Upper lobe of left lung (tissue), 6 donors: ENCODE measurements around the gene ADCY5. TPM values are rescaled to one million over a fixed set of nuclear protein-coding genes. Genes with fewer than 3 reads are reported as not detected.

Experiments
- ATAC-seq, 2 donors: fragments of 200-7000 bp; cut with Tn5 transposase; one replicate each; pipeline ENCODE4 v1.9.1; 2022; ENCODE audit warnings: mild to moderate bottlenecking in 2 of 2, moderate library complexity in 2 of 2; ENCODE audit not compliant: low FRiP score in 2 of 2
- DNase-seq, 2 donors: peaks; one replicate each; pipeline ENCODE4 v3.0.0-alpha.2; 2019 to 2020
- H3K27ac ChIP-seq, 4 donors: fragments of 200-600 bp; sonication (generic); one replicate each; pipeline ENCODE4 v1.5.1; 2016 to 2019
- H3K27me3 ChIP-seq, 4 donors: fragments of 200-600 bp; sonication (generic); one replicate each; pipeline ENCODE4 v1.5.1; 2017 to 2019
- H3K36me3 ChIP-seq, 4 donors: fragments of 200-600 bp; sonication (generic); one replicate each; pipeline ENCODE4 v1.5.1; 2016 to 2019
- H3K4me1 ChIP-seq, 4 donors: fragments of 200-600 bp; sonication (generic); one replicate each; pipeline ENCODE4 v1.5.1; 2018 to 2019
- H3K4me3 ChIP-seq, 4 donors: fragments of 200-600 bp; sonication (generic); one replicate each; pipeline ENCODE4 v1.5.1; 2017 to 2019; ENCODE audit warnings: mild to moderate bottlenecking in 2 of 4, moderate library complexity in 1 of 4
- H3K9me3 ChIP-seq, 4 donors: fragments of 200-600 bp; sonication (generic); one replicate each; pipeline ENCODE4 v1.5.1; 2018 to 2019
- CTCF ChIP-seq, 6 experiments: fragments of 450-650 bp in 4 of 6; fragments of 200-600 bp in 2 of 6; sonication (generic) in 2 of 6; IDR thresholded peaks; one replicate each; pipeline ENCODE4 v1.5.1; 2016 to 2019; ENCODE audit warnings: antibody characterized with exemption in 6 of 6
- EP300 ChIP-seq, 4 donors: sonication (generic); formaldehyde crosslinking; IDR thresholded peaks; one replicate each; pipeline ENCODE4 v1.5.1; 2017; ENCODE audit warnings: antibody characterized with exemption in 4 of 4, control low read depth in 2 of 4
- POLR2A ChIP-seq, 4 donors: fragments of 450-650 bp; IDR thresholded peaks; one replicate each; pipeline ENCODE4 v1.5.1; 2016 to 2017; ENCODE audit warnings: antibody characterized with exemption in 4 of 4, mild to moderate bottlenecking in 2 of 4
- POLR2AphosphoS5 ChIP-seq, 2 donors: sonication (generic); formaldehyde crosslinking; IDR thresholded peaks; one replicate each; pipeline ENCODE4 v1.5.1; 2017; ENCODE audit warnings: antibody characterized with exemption in 2 of 2
- WGBS, 2 donors: methylation state at CpG; one replicate each; pipeline ENCODE4 v1.1.5; 2017 to 2018; 5-methylcytosine and 5-hydroxymethylcytosine counted together
- total RNA-seq, 6 donors: library from RNA; depleted of rRNA in 4 of 6; stranded (reverse); fragments of >200 nt in 4 of 6; gene quantifications; one replicate each; pipeline versions ENCODE4 v1.1.0 to v1.2.1, GENCODE V29; 2016 to 2021
- donor health status: DM: no; HTN: no; CAD: no; lungs with moderate emphysema.
- donor health status: DM: no; HTN: yes; CAD: no; lungs with severe emphysema.

ADCY5 gene
- total RNA-seq, 6 donors from 2014 or later, result 2.1 to 23.0 (median 3.2) TPM

- Histone ChIP-seq H3K4me1 (no peaks in the 10 kb centered on the region), H3K4me3 (no peak overlapping the region), H3K27me3 (no peaks in the 10 kb centered on the region), H3K27ac (peak overlapping the region in 3 of 4 donors; percentile 34 to 69 (median 36)), H3K36me3 (no peaks in the 10 kb centered on the region), H3K9me3 (no peaks in the 10 kb centered on the region)
- 82 to 93% methylated on average over 5 to 9 of the region's 9 CpGs for WGBS, 2 donors
- DNase-seq (no peak), ATAC-seq (no peak)
- no peak for TF ChIP-seq POLR2A (IDR thresholded peaks at IDR 0.05)
- TF ChIP-seq CTCF (IDR thresholded peaks at IDR 0.05), result no peak
- no peak for TF ChIP-seq EP300 (IDR thresholded peaks at IDR 0.05)
- TF ChIP-seq POLR2AphosphoS5 (IDR thresholded peaks at IDR 0.05), result no peak
Measured at GRCh38 chr3:123411340-123412040, 37.4 kb downstream of the ADCY5 start.

GRCh38 chr3:123410149-123410515, 38.8 kb downstream of the ADCY5 start:
- Histone ChIP-seq H3K4me1 (no peaks in the 10 kb centered on the region), H3K27me3 (no peaks in the 10 kb centered on the region), H3K27ac (no peak overlapping the region), H3K9me3 (no peaks in the 10 kb centered on the region), H3K36me3 (no peaks in the 10 kb centered on the region), H3K4me3 (no peak overlapping the region)
- DNase-seq (no peak), ATAC-seq (no peak)
- no peak for TF ChIP-seq EP300 (IDR thresholded peaks at IDR 0.05)
- TF ChIP-seq POLR2A (IDR thresholded peaks at IDR 0.05), result no peak
- no peak for TF ChIP-seq CTCF (IDR thresholded peaks at IDR 0.05)
- TF ChIP-seq POLR2AphosphoS5 (IDR thresholded peaks at IDR 0.05), result no peak
- 53 to 54% methylated on average over 1 of the region's 1 CpG for WGBS, 2 donors

- no peak for ATAC-seq
- WGBS, 2 donors, result 18 to 54% methylated on average over 5 of the region's 5 CpGs
- no peak overlapping the region for H3K27ac ChIP-seq
Measured at GRCh38 chr3:123409443-123410148, 39.3 kb downstream of the ADCY5 start.

GRCh38 chr3:123406598-123406997, 42.3 kb downstream of the ADCY5 start:
- 59% methylated on average over 5 to 6 of the region's 6 CpGs for WGBS, 2 donors
- TF ChIP-seq POLR2A (IDR thresholded peaks at IDR 0.05) (no peak), CTCF (IDR thresholded peaks at IDR 0.05) (no peak), EP300 (IDR thresholded peaks at IDR 0.05) (no peak), POLR2AphosphoS5 (IDR thresholded peaks at IDR 0.05) (no peak)
- no peak overlapping the region for H3K27ac ChIP-seq
- ATAC-seq, result peak in 1 of 2 donors; percentile 34
- no peaks in the 10 kb centered on the region for H3K27me3 ChIP-seq
- DNase-seq, result peak in 1 of 2 donors; percentile 76
- no peaks in the 10 kb centered on the region for H3K4me1 ChIP-seq
- H3K36me3 ChIP-seq, result no peaks in the 10 kb centered on the region
- no peak overlapping the region for H3K4me3 ChIP-seq
- H3K9me3 ChIP-seq, result no peaks in the 10 kb centered on the region

More at GRCh38 chr3:123409443-123410148, 39.3 kb downstream of the ADCY5 start:
- Histone ChIP-seq H3K9me3 (no peaks in the 10 kb centered on the region), H3K4me1 (no peaks in the 10 kb centered on the region), H3K4me3 (no peak overlapping the region), H3K36me3 (no peaks in the 10 kb centered on the region), H3K27me3 (no peaks in the 10 kb centered on the region)
- TF ChIP-seq EP300 (IDR thresholded peaks at IDR 0.05), result no peak
- TF ChIP-seq CTCF (IDR thresholded peaks at IDR 0.05), result no peak
- DNase-seq, result no peak
